HL-60 (cell line): ENCODE results near the gene PLD6.

Experiments
- DNase-seq, 2 experiments: peaks; one replicate each; pipeline ENCODE4 v3.0.0-alpha.2; 2010 to 2020; ENCODE audit warnings: low read depth in 1 of 2, low spot score in 1 of 2
- H3K27ac ChIP-seq: fragments of 250-450 bp; sonication (Bioruptor Pico); replicated peaks from 2 replicates; pipeline ENCODE4 v1.5.1; 2020; ENCODE audit warnings: mild to moderate bottlenecking, moderate library complexity
- H3K27me3 ChIP-seq: fragments of 250-450 bp; sonication (Bioruptor Pico); 2 replicates; pipeline ENCODE4 v1.5.1; 2021; ENCODE audit warnings: mild to moderate bottlenecking, moderate library complexity; ENCODE audit not compliant: insufficient read depth, poor library complexity, severe bottlenecking
- H3K4me3 ChIP-seq: replicated peaks from 2 replicates; pipeline ENCODE4 v1.5.1; 2011; ENCODE audit warnings: mild to moderate bottlenecking, control low read depth, low read length; ENCODE audit not compliant: insufficient read depth
- CTCF ChIP-seq: IDR thresholded peaks from one replicate; pipeline ENCODE4 v1.5.1; 2011; ENCODE audit warnings: low read length, control low read depth, inconsistent platforms; ENCODE audit not compliant: insufficient read depth
- GABPA ChIP-seq: IDR thresholded peaks from 2 replicates; pipeline ENCODE4 v1.6.1; 2012; ENCODE audit warnings: low read depth
- POLR2AphosphoS5 ChIP-seq: IDR thresholded peaks from 2 replicates; pipeline ENCODE4 v1.6.1; 2012; ENCODE audit warnings: low read depth
- REST ChIP-seq: IDR thresholded peaks from 2 replicates; pipeline ENCODE4 v1.6.1; 2012; ENCODE audit warnings: low read depth; ENCODE audit not compliant: insufficient replicate concordance
- SPI1 ChIP-seq: IDR thresholded peaks from 2 replicates; pipeline ENCODE4 v1.6.1; 2012; ENCODE audit warnings: low read depth, mild to moderate bottlenecking, borderline replicate concordance

PLD6 gene

GRCh38 chr17:17180741-17181525, 25.2 kb downstream of the PLD6 start:
- DNase-seq: no peak
- H3K27me3 ChIP-seq: no peaks in the 10 kb centered on the region
- TF ChIP-seq SPI1: no peak
- TF ChIP-seq REST: no peak
- TF ChIP-seq POLR2AphosphoS5: no peak
- no peak for TF ChIP-seq CTCF
- no peak for TF ChIP-seq GABPA
- H3K4me3 ChIP-seq: no peak overlapping the region
- no peak overlapping the region for H3K27ac ChIP-seq

GRCh38 chr17:17180141-17180603, 26.0 kb downstream of the PLD6 start:
- no peak overlapping the region for H3K4me3 ChIP-seq
- DNase-seq: no peak
- no peak for TF ChIP-seq GABPA
- no peak for TF ChIP-seq REST
- TF ChIP-seq SPI1: no peak
- TF ChIP-seq POLR2AphosphoS5: no peak
- TF ChIP-seq CTCF: no peak
- no peak overlapping the region for H3K27ac ChIP-seq
- H3K27me3 ChIP-seq: no peaks in the 10 kb centered on the region

- no peak overlapping the region for H3K4me3 ChIP-seq
- no peaks in the 10 kb centered on the region for H3K27me3 ChIP-seq
- DNase-seq: no peak
- TF ChIP-seq REST (no peak), CTCF (no peak), SPI1 (no peak), POLR2AphosphoS5 (no peak), GABPA (no peak)
- H3K27ac ChIP-seq: no peak overlapping the region
Measured at GRCh38 chr17:17179371-17179827, 26.7 kb downstream of the PLD6 start.
